Gastrocnemius medialis (tissue), 4 donors: ENCODE results near the gene MAT1A. TPM values are rescaled to one million over a fixed set of nuclear protein-coding genes. Genes with fewer than 3 reads are reported as not detected.

Experiments
- ATAC-seq, 2 donors: fragments of 150-250 bp; one replicate each; pipeline ENCODE4 v1.9.1; 2016
- DNase-seq, 2 donors: peaks; one replicate each; pipeline ENCODE4 v3.0.0-alpha.2; 2019
- H3K27ac ChIP-seq, 4 donors: fragments of 200-600 bp; sonication (generic); 1 replicate in 1 of 4; 2 replicates in 3 of 4; pipeline ENCODE4 v1.5.1; 2016 to 2018; ENCODE audit warnings: mild to moderate bottlenecking in 2 of 4, moderate library complexity in 1 of 4
- H3K27me3 ChIP-seq, 3 donors: fragments of 200-600 bp; sonication (generic) in 2 of 3; 1 replicate in 1 of 3; 2 replicates in 2 of 3; pipeline versions ENCODE4 v1.5.1 to v1.6.0; 2016 to 2019; ENCODE audit warnings: mild to moderate bottlenecking in 1 of 3, moderate library complexity in 1 of 3
- H3K36me3 ChIP-seq, 2 donors: fragments of 200-600 bp; sonication (generic) in 1 of 2; one replicate each; pipeline ENCODE4 v1.5.1; 2017 to 2018
- H3K4me1 ChIP-seq, 2 donors: fragments of 200-600 bp; sonication (generic) in 1 of 2; one replicate each; pipeline ENCODE4 v1.5.1; 2016 to 2017; ENCODE audit warnings: mild to moderate bottlenecking in 2 of 2
- H3K4me3 ChIP-seq, 4 donors: fragments of 200-600 bp; sonication (generic) in 3 of 4; 1 replicate in 1 of 4; 2 replicates in 3 of 4; pipeline ENCODE4 v1.5.1; 2016 to 2019; ENCODE audit warnings: mild to moderate bottlenecking in 2 of 4
- H3K9me3 ChIP-seq, 3 donors: fragments of 200-600 bp; sonication (generic) in 2 of 3; 1 replicate in 1 of 3; 2 replicates in 2 of 3; pipeline ENCODE4 v1.5.1; 2016 to 2019
- POLR2A ChIP-seq, 2 donors: fragments of 450-650 bp; IDR thresholded peaks; one replicate each; pipeline ENCODE4 v1.6.1; 2017; ENCODE audit warnings: antibody characterized with exemption in 2 of 2, mild to moderate bottlenecking in 2 of 2, moderate library complexity in 2 of 2
- in situ Hi-C, 4 donors: fragments of 200-750 bp; cut with MboI; loops; one replicate each; pipeline versions ENCODE4 v1.15.0 to v1.8.0; 2017; ENCODE audit warnings: low sequenced_read_pairs in 4 of 4
- intact Hi-C: fragments of 100-400 bp; cut with DNase I; formaldehyde crosslinking; loops from one replicate; pipeline ENCODE4 v1.15.1; 2023; ENCODE audit warnings: low total_unique reads
- total RNA-seq, 4 donors: library from RNA; depleted of rRNA; stranded (reverse); fragments of >200 nt; gene quantifications; one replicate each; pipeline versions ENCODE4 v1.1.0 to v1.2.3, GENCODE V29; 2016
- TF ChIP-seq, protein P1 (sequence below), 5 experiments: fragments of 450-650 bp in 3 of 5; fragments of 200-600 bp in 2 of 5; sonication (generic) in 2 of 5; IDR thresholded peaks in 4 of 5; conservative IDR thresholded peaks in 1 of 5; 1 replicate in 4 of 5; 2 replicates in 1 of 5; pipeline ENCODE4 v1.5.1; 2016 to 2019; ENCODE audit warnings: antibody characterized with exemption in 5 of 5, mild to moderate bottlenecking in 3 of 5, moderate library complexity in 3 of 5

The MAT1A gene
- total RNA-seq, 4 donors from 2014 or later = 1.3 to 1.8 TPM; not detected in 2

DNA sequence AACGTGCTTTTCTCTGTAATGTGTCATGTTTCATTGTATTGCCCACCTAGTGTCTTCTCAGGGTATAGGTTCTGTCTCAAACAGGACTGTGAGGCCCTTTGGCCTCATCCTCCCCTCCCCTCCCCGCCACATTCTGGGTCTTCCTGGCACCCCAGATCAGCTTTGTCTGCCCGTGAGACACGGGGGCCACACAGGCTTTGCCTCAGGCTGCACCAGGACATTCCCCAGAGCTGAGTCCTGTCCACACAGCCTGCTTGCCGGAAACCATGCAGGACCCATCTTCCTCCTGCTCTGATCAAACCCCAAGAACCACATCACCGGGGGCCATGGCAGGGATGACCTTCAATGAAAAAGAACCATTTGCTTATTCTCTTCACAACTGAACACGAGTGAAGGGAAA lies 18.6 kb downstream of the MAT1A start:
- Histone ChIP-seq H3K4me3 (no peak overlapping the region), H3K9me3 (no peaks in the 10 kb centered on the region), H3K4me1 (no peaks in the 10 kb centered on the region), H3K36me3 (no peaks in the 10 kb centered on the region), H3K27ac (no peak overlapping the region), H3K27me3 (no peaks in the 10 kb centered on the region)
- no peak for ATAC-seq
- no peak for DNase-seq
- intact Hi-C loops = no loop called here
- no peak for TF ChIP-seq POLR2A (IDR thresholded peaks at IDR 0.05)
- TF ChIP-seq, protein P1, sequence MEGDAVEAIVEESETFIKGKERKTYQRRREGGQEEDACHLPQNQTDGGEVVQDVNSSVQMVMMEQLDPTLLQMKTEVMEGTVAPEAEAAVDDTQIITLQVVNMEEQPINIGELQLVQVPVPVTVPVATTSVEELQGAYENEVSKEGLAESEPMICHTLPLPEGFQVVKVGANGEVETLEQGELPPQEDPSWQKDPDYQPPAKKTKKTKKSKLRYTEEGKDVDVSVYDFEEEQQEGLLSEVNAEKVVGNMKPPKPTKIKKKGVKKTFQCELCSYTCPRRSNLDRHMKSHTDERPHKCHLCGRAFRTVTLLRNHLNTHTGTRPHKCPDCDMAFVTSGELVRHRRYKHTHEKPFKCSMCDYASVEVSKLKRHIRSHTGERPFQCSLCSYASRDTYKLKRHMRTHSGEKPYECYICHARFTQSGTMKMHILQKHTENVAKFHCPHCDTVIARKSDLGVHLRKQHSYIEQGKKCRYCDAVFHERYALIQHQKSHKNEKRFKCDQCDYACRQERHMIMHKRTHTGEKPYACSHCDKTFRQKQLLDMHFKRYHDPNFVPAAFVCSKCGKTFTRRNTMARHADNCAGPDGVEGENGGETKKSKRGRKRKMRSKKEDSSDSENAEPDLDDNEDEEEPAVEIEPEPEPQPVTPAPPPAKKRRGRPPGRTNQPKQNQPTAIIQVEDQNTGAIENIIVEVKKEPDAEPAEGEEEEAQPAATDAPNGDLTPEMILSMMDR (IDR thresholded peaks at IDR 0.05 in 4 of 5, conservative IDR thresholded peaks at IDR 0.05 in 1 of 5) = no peak
- in situ Hi-C loops = no loop called here

- Histone ChIP-seq H3K4me1 (no peaks in the 10 kb centered on the region), H3K27me3 (no peaks in the 10 kb centered on the region), H3K36me3 (no peaks in the 10 kb centered on the region), H3K4me3 (no peak overlapping the region), H3K27ac (no peak overlapping the region), H3K9me3 (no peaks in the 10 kb centered on the region)
- TF ChIP-seq POLR2A (IDR thresholded peaks at IDR 0.05) = no peak
- TF ChIP-seq, protein P1 (IDR thresholded peaks at IDR 0.05 in 4 of 5, conservative IDR thresholded peaks at IDR 0.05 in 1 of 5) = no peak
- ATAC-seq (no peak), DNase-seq (no peak)
- intact Hi-C loops = no loop called here
- in situ Hi-C loops = no loop called here
Measured at GRCh38 chr10:80268938-80269588, 20.4 kb downstream of the MAT1A start.

DNA sequence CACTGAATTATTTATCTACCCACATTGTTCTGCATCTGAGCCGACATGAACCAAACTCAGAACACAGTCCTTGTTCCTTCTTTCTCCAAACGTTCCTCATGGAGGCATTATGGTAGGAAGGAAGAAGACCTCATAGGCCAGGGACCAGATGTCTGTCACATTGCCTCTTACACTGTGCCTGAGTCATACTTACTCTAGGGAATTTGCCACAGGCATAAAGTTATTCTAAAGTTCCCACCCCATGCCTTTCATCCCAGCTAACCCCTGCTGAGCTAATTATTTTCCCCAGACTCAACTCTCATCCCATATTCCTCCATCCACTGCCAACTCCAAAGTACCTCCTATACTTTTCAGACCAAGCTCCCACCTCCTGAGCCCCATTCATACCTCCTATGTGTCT lies 21.2 kb downstream of the MAT1A start:
- no peak overlapping the region for H3K4me3 ChIP-seq
- no peaks in the 10 kb centered on the region for H3K9me3 ChIP-seq
- no peaks in the 10 kb centered on the region for H3K4me1 ChIP-seq
- H3K27me3 ChIP-seq = no peaks in the 10 kb centered on the region
- DNase-seq = no peak
- H3K27ac ChIP-seq = no peak overlapping the region
- in situ Hi-C loops (no loop called here), intact Hi-C loops (no loop called here)
- ATAC-seq = no peak
- no peaks in the 10 kb centered on the region for H3K36me3 ChIP-seq
- TF ChIP-seq, protein P1 (IDR thresholded peaks at IDR 0.05 in 4 of 5, conservative IDR thresholded peaks at IDR 0.05 in 1 of 5) = no peak
- no peak for TF ChIP-seq POLR2A (IDR thresholded peaks at IDR 0.05)

DNA sequence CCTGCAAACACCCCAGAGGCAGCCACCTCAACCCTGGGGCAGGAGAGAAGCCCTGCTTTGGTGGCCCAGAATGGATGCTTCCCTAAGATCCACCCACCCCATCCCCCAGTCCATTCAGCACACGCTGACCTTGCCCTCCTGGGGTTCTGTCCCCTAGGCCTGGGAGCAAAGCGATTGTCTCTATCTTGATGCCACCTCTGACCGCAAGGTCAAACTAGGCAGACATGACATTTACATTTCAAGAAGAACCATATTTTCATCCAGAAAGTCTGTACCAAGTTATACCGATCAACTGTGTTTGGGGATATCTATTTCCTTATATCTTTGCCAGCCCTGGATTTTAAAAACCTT lies 23.0 kb downstream of the MAT1A start:
- Histone ChIP-seq H3K4me3 (no peak overlapping the region), H3K27me3 (no peaks in the 10 kb centered on the region), H3K9me3 (no peaks in the 10 kb centered on the region), H3K36me3 (no peaks in the 10 kb centered on the region), H3K4me1 (no peaks in the 10 kb centered on the region), H3K27ac (no peak overlapping the region)
- in situ Hi-C loops = no loop called here
- intact Hi-C loops = no loop called here
- ATAC-seq (no peak), DNase-seq (no peak)
- TF ChIP-seq, protein P1 (IDR thresholded peaks at IDR 0.05 in 4 of 5, conservative IDR thresholded peaks at IDR 0.05 in 1 of 5) = no peak
- no peak for TF ChIP-seq POLR2A (IDR thresholded peaks at IDR 0.05)
